Measurements from ENCODE around the gene HIGD1C.
"Not testable (repeated sequence)": the region's sequence is repeated elsewhere in the genome, so short reads cannot be mapped to it uniquely, and the experiment has no call there.

Gene HIGD1C

DNA sequence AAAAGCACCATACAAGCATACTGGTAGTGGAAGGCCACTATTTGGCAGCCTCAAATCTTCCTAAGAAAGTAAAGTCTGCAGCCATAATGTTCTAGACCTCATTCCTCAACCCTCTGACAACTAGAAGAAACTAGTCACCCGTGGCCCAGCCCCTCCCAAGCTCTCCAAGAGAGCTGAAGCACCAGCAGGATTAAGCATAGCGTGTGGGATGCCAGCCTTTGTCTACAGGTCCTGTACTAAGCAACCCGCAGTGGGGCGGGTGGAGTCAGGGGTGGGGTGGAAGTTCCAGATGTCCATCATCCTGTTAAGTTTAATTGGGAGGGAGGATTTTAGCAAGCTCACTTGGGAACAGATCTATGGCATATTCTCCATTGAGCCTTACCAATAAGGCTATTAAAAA lies 59.6 kb downstream of the HIGD1C start:
- TF ChIP-seq, protein P1, sequence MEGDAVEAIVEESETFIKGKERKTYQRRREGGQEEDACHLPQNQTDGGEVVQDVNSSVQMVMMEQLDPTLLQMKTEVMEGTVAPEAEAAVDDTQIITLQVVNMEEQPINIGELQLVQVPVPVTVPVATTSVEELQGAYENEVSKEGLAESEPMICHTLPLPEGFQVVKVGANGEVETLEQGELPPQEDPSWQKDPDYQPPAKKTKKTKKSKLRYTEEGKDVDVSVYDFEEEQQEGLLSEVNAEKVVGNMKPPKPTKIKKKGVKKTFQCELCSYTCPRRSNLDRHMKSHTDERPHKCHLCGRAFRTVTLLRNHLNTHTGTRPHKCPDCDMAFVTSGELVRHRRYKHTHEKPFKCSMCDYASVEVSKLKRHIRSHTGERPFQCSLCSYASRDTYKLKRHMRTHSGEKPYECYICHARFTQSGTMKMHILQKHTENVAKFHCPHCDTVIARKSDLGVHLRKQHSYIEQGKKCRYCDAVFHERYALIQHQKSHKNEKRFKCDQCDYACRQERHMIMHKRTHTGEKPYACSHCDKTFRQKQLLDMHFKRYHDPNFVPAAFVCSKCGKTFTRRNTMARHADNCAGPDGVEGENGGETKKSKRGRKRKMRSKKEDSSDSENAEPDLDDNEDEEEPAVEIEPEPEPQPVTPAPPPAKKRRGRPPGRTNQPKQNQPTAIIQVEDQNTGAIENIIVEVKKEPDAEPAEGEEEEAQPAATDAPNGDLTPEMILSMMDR (conservative IDR thresholded peaks at IDR 0.05) = no peak

DNA sequence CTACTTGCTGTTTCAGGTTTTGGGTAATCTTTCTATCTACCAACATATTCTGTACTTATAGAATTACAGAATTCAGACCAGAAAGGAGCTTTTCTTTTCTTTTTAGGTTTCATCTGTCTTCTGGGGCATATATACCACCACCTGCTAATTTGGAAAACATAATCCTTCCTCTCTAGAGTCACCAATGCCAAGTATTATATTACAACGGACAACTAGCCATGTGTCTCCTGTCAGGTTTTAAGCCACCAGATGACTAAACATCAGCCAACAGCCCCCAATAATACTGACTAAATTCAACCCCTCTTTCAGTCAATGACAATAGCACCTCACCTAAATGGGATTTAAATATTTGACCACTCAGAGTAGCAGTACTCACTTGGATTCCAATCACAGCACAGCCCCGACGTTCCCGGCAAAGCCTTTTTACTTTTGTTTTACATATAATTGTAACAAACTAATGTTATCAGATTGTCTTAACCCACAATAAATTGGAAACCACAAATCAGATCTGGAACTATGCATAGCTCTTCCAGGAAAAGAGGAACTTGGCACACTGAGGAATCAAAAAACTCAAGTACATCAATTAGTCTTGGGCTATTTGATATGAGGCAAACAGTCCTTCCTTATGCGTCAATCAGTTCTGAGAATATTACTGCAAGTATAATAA lies 60.4 kb downstream of the HIGD1C start:
- TF ChIP-seq, protein P1 (conservative IDR thresholded peaks at IDR 0.05) = no peak
- H3K27ac ChIP-seq = no peak overlapping the region

More for the DNA sequence above, 59.6 kb downstream of the HIGD1C start:
- H3K27ac ChIP-seq = no peak overlapping the region

DNA sequence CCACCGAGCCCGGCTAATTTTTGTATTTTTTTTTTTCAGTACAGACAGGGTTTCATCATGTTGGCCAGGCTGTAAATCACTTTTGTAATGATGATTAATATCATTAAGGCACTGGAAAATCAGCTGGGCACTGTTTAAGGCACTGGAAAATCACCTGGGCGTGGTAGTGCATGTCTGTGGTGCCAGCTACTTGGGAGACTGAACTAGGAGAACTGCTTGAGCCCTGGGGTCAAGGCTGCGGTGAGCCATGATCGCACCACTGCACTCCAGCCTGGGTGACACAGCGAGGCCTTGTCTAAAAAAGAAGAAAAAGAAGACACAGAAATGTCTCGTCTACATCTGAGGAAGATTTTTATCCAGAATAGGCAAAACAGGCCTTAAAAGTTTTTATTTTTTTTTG lies 61.1 kb downstream of the HIGD1C start:
- TF ChIP-seq, protein P1 (conservative IDR thresholded peaks at IDR 0.05) = no peak
- no peak overlapping the region for H3K27ac ChIP-seq

DNA sequence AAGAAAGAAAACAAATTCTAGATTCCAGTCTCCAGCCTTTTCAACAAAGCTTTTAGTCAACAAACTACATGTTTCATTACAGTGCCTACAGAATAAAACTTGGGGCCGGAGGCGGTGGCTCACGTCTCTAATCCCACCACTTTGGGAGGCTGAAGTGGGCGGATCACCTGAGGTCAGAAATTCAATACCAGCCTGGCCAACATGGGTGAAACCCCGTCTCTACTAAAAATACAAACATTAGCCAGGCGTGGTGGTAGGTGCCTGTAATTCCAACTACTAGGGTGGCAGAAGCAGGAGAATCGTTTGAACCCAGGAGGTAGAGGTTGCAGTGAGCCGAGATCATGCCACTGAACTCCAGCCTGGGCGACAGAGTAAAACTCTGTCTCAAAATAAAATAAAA lies 62.1 kb downstream of the HIGD1C start:
- H3K27ac ChIP-seq = not testable (repeated sequence)

DNA sequence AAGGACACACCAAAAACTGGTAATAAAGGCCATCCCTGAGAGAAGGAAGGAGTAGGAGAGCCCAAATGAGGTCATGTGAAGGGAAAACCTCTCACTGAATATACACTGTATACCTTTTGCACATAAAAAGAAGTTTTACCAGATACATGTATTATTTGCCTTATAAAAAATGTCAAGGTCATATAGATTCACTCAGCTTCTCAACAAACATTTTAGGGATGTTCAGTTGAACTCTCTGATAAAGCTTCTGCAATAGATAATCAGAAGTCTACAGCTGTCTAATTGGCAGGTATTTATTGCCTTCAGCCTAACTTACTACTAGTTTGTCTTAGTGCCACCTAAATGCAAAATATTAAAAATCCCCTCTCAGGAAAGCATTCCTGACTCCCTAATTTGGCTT lies 65.1 kb downstream of the HIGD1C start:
- H3K27ac ChIP-seq = no peak overlapping the region
- TF ChIP-seq, protein P1 (conservative IDR thresholded peaks at IDR 0.05) = no peak

DNA sequence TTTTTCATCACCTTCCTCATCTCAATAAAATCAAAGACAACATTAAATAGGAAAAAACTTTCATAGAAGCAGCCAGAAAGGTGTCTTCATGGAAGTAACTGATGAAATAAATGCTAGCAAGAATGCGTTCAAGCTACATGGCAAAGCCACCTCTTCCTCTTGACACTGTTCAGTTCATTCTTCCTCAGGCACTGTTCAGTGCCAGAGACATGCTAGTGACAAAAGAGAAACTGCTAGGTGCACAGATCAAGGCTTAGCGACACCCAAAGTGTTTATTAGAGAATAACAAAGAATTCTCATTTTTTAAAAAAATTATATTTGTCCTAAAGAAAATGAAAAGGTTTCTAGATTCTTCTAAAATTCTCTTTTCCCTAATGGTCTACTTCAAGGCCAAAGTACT lies 66.6 kb downstream of the HIGD1C start:
- no peak overlapping the region for H3K27ac ChIP-seq
- TF ChIP-seq, protein P1 (conservative IDR thresholded peaks at IDR 0.05) = no peak

DNA sequence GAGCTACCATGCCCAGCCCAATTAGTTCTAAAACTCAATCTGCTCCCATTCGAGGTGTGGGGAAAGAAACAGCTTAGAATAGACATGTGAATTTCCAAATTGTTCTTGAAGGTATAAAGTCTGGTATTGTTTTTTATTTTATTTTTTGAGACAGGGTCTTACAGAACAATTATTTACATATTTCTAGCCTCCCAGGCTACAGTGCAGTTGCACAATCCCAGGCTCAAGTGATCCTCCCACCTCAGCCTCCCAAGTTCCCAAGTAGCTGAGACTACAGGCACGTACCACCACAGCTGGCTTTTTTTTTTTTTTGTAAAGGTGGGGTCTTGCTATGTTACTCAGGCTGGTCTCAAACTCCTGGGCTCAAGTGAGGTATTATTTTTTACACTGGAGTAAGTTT lies 67.6 kb downstream of the HIGD1C start:
- no peak overlapping the region for H3K27ac ChIP-seq

More for the DNA sequence above, 67.6 kb downstream of the HIGD1C start:
- TF ChIP-seq, protein P1 (conservative IDR thresholded peaks at IDR 0.05) = no peak
